Measurements from ENCODE around the gene GCNT2.

GRCh38 chr6:10597499-10598001, 76.4 kb downstream of the GCNT2 start:
- no peak for TF ChIP-seq CTCF (IDR thresholded peaks at IDR 0.05)
- TF ChIP-seq POLR2A (IDR thresholded peaks at IDR 0.05): no peak
